ENCODE measurements around the gene FSTL4. TPM values are rescaled to one million over a fixed set of nuclear protein-coding genes. Genes with fewer than 3 reads are reported as not detected.

FSTL4 gene
- total RNA-seq, 2 donors from 2014 or later, result 4.5 to 10.1 TPM

DNA sequence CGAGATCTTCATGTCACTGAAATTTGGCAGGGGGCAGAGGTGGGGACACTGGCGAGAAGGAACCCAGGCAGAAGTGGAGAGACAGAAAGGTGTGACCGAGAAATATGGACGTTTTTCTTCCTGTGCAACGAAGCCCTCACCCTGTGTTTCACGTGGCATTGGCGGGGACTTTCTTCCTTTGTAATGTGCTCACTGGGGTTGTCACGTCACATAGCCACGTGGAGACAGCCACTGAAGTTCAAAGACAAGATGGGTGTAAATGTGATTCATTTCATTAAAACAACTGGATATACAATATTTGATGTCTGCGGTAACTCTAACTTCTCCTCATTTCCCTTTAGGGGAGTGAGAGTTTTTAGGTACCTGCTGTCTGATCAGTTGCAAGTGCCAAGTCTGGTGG lies 225.7 kb downstream of the FSTL4 start:
- peak overlapping the region in 1 of 2 donors; percentile 60 for H3K27ac ChIP-seq
- no peaks in the 10 kb centered on the region for H3K27me3 ChIP-seq (replicated peaks; ENCODE audit: insufficient read depth)
- H3K4me3 ChIP-seq, result no peak overlapping the region
- intact Hi-C loops (cut with DNase I), result no loop called here
- WGBS, result 49% methylated on average over 10 of the region's 10 CpGs
- peaks cover 9% of the 10 kb centered on the region for H3K4me1 ChIP-seq (replicated peaks)
- no peak for DNase-seq (ENCODE audit: low spot score)
- H3K36me3 ChIP-seq, result no peaks in the 10 kb centered on the region
- TF ChIP-seq, protein P1, sequence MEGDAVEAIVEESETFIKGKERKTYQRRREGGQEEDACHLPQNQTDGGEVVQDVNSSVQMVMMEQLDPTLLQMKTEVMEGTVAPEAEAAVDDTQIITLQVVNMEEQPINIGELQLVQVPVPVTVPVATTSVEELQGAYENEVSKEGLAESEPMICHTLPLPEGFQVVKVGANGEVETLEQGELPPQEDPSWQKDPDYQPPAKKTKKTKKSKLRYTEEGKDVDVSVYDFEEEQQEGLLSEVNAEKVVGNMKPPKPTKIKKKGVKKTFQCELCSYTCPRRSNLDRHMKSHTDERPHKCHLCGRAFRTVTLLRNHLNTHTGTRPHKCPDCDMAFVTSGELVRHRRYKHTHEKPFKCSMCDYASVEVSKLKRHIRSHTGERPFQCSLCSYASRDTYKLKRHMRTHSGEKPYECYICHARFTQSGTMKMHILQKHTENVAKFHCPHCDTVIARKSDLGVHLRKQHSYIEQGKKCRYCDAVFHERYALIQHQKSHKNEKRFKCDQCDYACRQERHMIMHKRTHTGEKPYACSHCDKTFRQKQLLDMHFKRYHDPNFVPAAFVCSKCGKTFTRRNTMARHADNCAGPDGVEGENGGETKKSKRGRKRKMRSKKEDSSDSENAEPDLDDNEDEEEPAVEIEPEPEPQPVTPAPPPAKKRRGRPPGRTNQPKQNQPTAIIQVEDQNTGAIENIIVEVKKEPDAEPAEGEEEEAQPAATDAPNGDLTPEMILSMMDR (IDR thresholded peaks at IDR 0.05), result no peak
- TF ChIP-seq POLR2AphosphoS5 (IDR thresholded peaks at IDR 0.05) (no peak), POLR2A (IDR thresholded peaks at IDR 0.05) (no peak)
- no peaks in the 10 kb centered on the region for H3K9me3 ChIP-seq

DNA sequence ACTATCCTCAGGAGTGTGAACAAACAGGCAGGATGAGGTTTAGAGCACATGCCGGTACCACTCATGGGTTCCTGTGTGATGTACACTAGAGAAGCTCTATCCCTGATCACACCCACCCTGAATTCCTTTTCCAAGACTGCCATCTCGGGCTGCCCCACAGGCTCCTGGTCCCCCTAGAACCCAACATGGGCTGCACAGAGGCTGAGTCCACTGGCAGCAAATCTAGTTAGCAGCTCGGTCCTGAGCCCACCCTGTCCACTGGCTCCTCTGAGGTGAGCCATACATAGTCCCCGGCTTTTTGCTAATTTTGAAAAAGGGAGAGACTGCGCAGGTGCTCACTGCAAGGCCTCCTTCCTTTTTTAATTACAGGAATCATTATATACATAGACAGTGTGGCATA lies 227.0 kb downstream of the FSTL4 start:
- Histone ChIP-seq H3K27me3 (replicated peaks; ENCODE audit: insufficient read depth) (no peaks in the 10 kb centered on the region), H3K4me3 (no peak overlapping the region), H3K27ac (peak overlapping the region in 1 of 2 donors; percentile 60), H3K4me1 (replicated peaks) (peaks cover 9% of the 10 kb centered on the region), H3K9me3 (no peaks in the 10 kb centered on the region), H3K36me3 (no peaks in the 10 kb centered on the region)
- DNase-seq (ENCODE audit: low spot score), result no peak
- intact Hi-C loops (cut with DNase I), result no loop called here
- 91% methylated on average over 5 of the region's 5 CpGs for WGBS
- no peak for TF ChIP-seq POLR2AphosphoS5 (IDR thresholded peaks at IDR 0.05)
- no peak for TF ChIP-seq POLR2A (IDR thresholded peaks at IDR 0.05)
- TF ChIP-seq, protein P1 (IDR thresholded peaks at IDR 0.05), result no peak

DNA sequence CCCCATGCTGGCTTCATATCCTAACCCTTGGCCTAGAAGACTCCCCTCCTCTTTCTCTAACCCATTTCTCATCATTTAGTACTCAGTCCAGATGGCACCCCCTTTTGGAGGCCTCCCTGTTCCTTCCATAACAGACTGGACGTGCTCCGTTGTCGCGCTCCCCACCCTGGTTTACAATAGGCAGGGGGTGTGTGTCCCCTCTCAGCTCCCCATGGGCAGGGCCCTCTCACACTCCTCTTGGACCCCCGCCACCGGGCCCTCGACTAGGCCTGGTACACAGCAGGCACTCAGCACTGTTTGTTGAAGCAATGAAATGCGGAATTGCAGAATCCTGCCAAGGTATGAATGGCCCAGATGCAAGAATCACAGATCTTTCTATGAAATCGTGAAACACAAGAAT lies 227.4 kb downstream of the FSTL4 start:
- WGBS, result 85% methylated on average over 9 of the region's 9 CpGs
- no peaks in the 10 kb centered on the region for H3K36me3 ChIP-seq
- no peak for DNase-seq (ENCODE audit: low spot score)
- no peaks in the 10 kb centered on the region for H3K9me3 ChIP-seq
- peaks cover 9% of the 10 kb centered on the region for H3K4me1 ChIP-seq (replicated peaks)
- H3K27ac ChIP-seq, result no peak overlapping the region
- no peak overlapping the region for H3K4me3 ChIP-seq
- intact Hi-C loops (cut with DNase I), result no loop called here
- no peak for TF ChIP-seq POLR2A (IDR thresholded peaks at IDR 0.05)
- TF ChIP-seq, protein P1 (IDR thresholded peaks at IDR 0.05), result no peak
- no peak for TF ChIP-seq POLR2AphosphoS5 (IDR thresholded peaks at IDR 0.05)
- H3K27me3 ChIP-seq (replicated peaks; ENCODE audit: insufficient read depth), result no peaks in the 10 kb centered on the region

DNA sequence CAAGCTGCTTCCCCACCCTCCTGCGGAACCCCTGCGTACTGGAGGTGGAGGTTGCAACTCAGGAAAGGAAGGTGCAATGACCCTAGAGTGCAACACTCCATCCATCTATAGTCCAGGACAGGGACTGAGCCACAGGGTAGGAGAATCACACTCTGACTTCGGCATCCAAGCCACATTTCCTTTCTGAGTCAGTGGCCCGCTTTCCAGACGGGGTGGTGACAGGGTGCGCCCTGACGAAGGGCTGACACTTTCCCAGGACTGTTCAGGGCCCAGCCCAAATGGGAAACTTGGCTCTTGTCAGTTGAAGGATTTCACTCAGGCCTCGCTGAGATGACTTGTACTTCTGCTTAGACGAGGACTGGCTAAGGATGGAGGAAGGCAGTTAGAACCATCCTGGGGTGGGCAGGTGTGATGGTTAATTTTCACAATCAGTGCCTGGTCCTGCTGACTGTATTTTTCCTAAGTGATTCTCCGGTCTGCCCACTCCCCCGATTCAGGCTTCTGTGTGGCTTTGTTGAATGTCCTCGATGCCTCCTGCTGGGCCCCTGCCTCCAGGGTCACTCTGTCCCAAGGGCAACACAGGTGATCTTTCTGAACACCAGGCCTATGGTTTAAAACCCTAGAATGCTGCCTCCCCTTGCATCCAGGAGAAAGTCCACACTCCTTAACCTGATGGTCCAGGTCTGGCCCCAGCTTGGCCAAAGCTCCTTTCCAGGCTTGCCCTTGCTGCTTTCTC lies 228.1 kb downstream of the FSTL4 start:
- Histone ChIP-seq H3K36me3 (no peaks in the 10 kb centered on the region), H3K4me1 (replicated peaks) (peaks cover 9% of the 10 kb centered on the region), H3K27me3 (replicated peaks; ENCODE audit: insufficient read depth) (no peaks in the 10 kb centered on the region), H3K9me3 (no peaks in the 10 kb centered on the region), H3K4me3 (no peak overlapping the region), H3K27ac (no peak overlapping the region)
- intact Hi-C loops (cut with DNase I), result no loop called here
- DNase-seq (ENCODE audit: low spot score), result no peak
- TF ChIP-seq POLR2A (IDR thresholded peaks at IDR 0.05), result no peak
- TF ChIP-seq POLR2AphosphoS5 (IDR thresholded peaks at IDR 0.05), result no peak
- TF ChIP-seq, protein P1 (IDR thresholded peaks at IDR 0.05), result no peak
- WGBS, result 93% methylated on average over 12 of the region's 12 CpGs

DNA sequence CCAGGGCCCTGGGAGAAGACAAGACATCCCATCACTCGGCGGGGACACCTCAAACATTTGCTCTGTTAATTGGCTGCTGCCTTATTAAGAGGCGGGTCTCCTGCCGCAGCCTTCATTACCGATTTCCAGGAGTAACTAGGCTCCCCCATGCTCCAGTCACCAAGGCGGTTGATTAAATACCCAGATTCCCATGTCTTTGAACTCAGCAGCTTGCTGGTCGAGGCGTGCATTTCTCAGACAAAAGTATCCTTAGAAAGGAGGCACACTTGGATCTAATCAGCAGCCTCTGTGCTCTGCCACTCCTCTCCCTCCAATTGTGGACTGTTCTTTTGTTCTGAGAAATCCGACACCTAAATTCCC lies 228.8 kb downstream of the FSTL4 start:
- DNase-seq (ENCODE audit: low spot score), result no peak
- H3K36me3 ChIP-seq, result no peaks in the 10 kb centered on the region
- WGBS, result 55% methylated on average over 9 of the region's 9 CpGs
- no peaks in the 10 kb centered on the region for H3K9me3 ChIP-seq
- TF ChIP-seq POLR2AphosphoS5 (IDR thresholded peaks at IDR 0.05), result no peak
- TF ChIP-seq, protein P1 (IDR thresholded peaks at IDR 0.05), result no peak
- H3K4me1 ChIP-seq (replicated peaks), result peaks cover 4% of the 10 kb centered on the region
- no peaks in the 10 kb centered on the region for H3K27me3 ChIP-seq (replicated peaks; ENCODE audit: insufficient read depth)
- intact Hi-C loops (cut with DNase I), result no loop called here
- H3K27ac ChIP-seq, result no peak overlapping the region
- H3K4me3 ChIP-seq, result no peak overlapping the region

Measured in prostate gland (tissue), 2 donors.